Caki2 (cell line): Measurements from ENCODE around the gene NCOR2. TPM values are rescaled to one million over a fixed set of nuclear protein-coding genes. Genes with fewer than 3 reads are reported as not detected.

Experiments used
- DNase-seq: peaks from one replicate; pipeline ENCODE4 v3.0.0-alpha.2; 2015; ENCODE audit warnings: low read depth
- in situ Hi-C: cut with HindIII; loops from 2 replicates; pipeline ENCODE4 v1.10.0; 2016; ENCODE audit warnings: low sequenced_read_pairs, low pct_unique_long_range_greater_than_20kb, mixed read lengths
- total RNA-seq: library from RNA; depleted of rRNA; stranded (reverse); fragments of >200 nt; shearing (Covaris generic); gene quantifications from 2 replicates; pipeline ENCODE4 v1.2.3, GENCODE V29; 2014; ENCODE audit warnings: low replicate concordance

NCOR2 gene
- total RNA-seq, 1 experiment from 2014 or later: 12.9 TPM

DNA sequence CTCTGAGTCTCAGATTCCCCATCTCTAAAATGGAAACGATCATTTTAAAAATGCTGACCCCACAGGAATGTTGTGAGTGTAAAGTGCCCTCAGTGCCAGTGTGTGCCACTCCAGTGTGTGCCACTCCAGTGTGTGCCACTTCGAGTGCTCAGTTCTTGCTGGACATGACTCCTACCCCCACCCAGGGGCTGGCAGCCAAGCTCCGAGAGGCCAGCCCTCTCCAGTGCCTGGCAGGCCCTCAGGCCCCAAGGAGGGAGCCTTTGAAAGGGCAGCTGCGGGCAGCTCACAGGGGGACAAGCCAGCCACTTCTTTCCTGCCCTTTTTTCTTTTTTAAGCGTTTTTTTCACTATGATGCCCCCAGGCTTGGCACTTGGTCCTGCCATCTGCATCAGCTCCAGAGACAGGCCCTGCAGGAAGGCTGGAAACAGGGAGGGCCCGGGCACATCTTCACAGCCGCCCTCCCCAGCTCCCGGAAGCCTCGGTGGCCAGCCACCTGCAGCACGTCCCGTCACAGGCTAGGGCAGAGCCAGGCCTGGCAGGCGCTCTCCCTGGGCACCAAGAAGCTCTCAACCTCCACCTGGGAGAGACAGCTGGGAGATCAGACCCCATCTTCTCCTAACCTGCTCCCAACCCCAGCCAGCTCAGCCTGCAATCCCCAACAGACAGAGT is 29.8 kb downstream of the NCOR2 start:
- in situ Hi-C loops: no loop called here

DNA sequence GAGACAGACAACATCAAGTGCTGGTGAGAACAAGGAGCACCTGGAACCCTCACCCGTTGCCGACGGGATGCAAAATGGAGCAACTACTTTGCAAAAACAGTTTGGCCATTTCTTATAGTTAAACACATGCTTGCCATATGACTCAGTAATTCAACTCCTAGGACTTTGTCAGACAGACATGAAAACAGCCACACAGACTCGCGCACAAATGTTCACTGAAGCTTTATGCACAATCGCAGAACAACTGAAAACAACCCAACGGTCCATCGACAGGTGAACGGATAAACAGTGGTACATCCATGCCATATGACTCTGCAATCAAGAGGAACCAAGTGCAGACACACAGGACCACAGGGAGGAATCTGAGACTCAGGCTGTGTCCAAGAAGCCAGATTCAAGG is 30.8 kb downstream of the NCOR2 start:
- no peak for DNase-seq
- in situ Hi-C loops: no loop called here

More for the DNA sequence above, 29.8 kb downstream of the NCOR2 start:
- no peak for DNase-seq

DNA sequence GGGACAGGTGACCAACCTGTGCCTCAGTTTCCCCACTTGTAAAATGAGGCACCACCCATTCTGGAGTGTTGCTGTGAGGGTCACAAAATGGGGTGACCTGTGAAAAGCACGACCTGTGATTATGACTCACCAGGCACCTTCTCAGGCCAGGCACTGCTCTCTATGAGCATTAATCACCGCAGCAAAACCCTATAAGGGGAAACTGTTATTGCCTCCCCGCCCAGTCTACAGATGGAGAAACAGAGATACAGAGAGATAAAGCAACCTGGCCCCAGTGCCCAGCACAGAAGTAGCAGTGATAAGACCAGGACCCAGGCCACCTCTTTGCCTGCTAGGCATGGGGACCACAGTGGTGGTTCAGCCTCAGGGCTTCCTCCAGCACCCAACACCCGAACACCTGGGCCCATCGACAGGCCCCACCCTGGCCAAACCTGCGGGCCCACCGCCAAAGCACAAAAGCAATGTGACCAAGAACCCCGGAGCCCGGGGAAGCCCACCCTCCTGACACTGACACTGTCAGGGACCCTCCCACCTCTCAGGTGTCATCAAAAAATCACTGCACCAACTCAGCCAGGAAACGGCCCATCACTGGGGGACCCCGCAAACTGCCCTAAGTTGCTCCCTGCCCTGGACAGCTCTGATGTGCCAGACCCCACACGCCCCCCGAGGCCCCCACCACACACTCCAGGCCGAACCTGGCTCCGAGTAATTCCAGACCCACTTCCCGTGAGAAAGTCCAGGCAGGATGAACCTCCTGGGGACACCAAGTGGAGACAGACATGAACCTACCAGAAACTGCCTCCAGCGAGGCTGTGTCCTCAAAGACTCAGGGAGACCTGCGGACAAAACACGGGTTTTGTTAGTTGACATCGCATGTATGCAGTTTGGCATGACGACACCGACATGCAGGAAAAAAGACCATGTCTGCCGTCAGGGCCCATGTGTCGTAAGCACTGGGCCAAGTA is 32.4 kb downstream of the NCOR2 start:
- in situ Hi-C loops: no loop called here

DNA sequence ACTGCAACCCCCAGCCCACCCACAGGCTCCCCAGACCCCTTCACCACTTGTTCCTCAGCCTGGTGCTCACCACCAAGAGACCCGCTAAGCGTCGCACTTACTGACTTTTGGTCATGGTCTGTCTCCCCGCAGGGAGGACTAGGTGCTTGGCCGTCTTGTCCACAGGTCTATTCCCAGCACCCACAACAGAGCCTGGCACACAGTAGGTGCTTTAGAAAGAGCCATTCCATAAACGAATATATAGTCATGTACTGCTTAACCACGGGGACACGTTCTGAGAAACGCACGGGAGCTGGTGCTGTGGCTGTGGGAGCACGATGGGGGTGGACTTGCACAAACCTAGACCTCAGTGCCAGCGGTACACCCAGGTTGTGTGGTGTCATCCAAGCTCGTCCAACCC is 34.0 kb downstream of the NCOR2 start:
- in situ Hi-C loops: no loop called here
- no peak for DNase-seq

More for the DNA sequence above, 32.4 kb downstream of the NCOR2 start:
- DNase-seq: no peak

DNA sequence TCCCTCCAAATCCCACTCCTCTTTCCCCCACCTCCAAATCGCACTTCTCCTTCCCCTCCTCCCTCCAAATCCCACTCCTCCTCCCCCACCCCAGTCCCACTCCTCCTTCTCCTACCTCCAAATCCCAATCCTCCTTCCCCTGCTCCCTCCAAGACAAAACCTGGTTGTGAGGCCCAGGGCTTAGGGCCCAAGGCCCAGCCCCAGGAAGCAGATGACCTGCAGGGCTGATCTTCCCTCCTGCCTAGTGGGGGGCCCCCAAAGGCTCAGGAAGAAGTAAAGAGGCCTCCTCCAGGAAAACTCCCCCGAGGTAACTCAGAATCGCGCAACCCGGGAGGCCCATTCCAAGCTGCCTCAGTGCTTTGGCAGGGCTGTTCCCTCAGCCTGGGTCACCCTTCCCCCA is 34.4 kb downstream of the NCOR2 start:
- in situ Hi-C loops: no loop called here

DNA sequence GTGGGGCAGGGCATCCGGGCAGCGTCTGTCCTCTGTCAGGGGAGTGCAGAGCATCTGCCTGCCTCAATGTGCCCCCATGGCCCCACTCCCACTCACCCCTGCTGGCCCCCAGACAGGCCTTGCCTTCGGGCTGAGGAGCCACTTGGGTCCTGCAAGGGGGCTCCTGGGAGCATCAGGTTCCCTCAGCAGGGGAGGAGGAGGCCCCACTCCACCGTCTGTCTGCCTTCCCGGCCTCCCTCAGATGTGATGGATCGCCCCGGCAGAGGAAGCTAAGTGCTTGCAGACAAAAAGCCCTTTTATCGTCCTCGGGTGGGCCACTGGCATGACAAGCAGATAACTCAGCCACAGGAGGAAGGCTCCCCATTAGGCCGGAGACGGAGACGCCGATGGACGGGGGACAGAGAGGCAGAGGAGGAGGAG is 35.1 kb downstream of the NCOR2 start:
- in situ Hi-C loops: no loop called here

More for the DNA sequence above, 34.4 kb downstream of the NCOR2 start:
- no peak for DNase-seq

DNA sequence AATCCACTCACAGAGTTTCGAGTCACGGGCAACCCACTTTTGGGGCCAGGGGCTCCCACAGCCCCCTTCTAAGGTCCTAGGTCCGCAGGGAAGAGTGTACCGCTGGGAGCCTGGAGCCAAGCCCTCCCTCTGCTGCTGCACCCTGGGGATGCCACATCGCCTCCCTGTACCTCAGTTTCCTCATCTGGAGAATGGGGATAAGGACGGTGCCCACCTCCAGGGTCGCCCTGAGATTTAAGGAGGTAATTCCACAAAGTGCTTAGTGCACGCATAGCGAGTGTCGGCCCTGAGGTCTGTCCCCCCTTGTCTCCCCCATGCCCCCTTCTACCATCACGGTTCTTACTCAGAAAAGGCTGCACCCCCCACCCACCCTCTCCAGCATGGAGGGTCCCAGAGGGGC is 35.5 kb downstream of the NCOR2 start:
- in situ Hi-C loops: no loop called here
- no peak for DNase-seq

More for the DNA sequence above, 35.1 kb downstream of the NCOR2 start:
- DNase-seq: no peak

DNA sequence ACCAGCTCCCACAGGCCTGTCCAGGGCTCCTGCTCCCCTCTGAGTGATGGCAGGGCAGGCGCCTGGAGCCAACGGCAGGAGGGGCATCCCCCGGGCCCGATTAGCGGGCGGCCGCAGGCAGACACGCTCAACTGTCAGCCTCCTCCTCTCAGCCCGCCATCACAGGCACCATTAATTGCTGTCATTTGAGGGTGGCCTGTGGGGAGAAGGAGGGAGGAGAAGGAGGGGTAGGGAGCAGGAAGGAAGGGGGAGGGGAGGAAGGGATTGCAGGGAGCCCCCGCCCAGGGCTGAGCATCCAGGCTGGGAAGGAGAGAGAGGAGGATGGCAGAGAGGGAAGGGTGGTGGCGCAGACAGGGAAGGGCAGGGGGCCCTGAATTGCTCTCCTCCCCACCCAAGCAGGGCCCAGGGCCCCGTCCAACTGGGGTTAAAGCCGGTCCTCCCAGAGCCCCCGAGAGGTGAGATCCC is 36.1 kb downstream of the NCOR2 start:
- in situ Hi-C loops: no loop called here
- DNase-seq: no peak

DNA sequence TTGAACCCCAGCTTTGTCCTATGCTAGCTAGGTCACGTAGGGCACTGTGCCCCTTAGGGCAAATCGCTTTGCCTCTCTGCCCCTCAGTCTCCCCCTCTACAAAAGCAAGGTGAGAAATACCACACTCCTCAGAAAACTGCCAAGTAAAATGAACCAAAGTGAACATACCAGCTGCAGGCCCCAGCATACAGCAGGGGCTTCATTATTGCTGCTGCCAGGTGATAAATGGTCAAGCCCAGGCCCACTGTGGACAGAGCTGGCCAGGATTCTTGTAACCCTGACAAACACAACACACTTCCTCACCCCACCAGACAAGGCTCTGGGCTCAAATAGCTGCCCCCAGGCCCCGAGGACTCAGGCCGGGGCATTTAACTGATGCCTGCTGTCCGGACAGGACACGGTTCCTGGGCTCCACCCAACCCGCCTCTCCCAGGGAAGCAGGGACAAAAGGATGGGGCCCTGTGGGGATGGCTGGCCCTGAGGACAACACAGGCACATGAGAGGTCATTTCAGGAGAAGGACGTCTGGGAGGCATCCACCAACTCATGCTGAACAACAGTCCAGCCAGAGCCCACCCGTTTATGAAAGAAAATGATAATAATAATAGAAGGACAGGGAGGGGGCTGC is 36.7 kb downstream of the NCOR2 start:
- in situ Hi-C loops: no loop called here
- no peak for DNase-seq

DNA sequence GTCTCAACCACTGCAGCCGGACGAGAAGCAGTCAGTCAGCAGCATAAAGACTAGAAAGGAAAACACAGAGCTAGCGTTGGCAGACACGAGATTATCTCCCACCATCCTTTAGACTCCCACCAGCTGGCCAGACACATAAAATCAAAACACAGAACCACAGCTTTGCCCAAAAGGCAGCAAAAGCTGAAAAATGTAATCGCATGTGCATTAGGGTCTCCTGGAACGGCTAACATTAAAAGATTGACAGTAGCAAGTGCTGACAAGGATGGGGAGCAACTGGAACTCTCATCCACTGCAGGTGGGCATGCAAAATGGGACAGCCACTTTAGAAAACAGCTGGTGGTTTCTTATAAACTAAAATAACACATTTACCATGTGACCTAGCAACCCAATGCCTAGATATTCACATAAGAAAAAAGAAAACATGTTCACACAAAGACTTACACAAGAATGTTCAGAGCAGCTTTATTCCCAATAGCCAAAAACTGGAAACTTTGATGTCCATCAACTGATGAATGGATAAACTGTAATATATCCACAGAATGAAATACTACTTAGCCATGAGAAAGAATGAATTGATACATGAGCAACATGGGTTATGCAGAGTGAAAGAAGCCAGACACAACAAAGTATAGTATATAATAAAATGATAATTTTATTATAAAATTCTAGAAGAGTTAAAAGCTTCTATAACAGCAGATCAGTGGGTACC is 37.7 kb downstream of the NCOR2 start:
- no peak for DNase-seq
- in situ Hi-C loops: no loop called here

DNA sequence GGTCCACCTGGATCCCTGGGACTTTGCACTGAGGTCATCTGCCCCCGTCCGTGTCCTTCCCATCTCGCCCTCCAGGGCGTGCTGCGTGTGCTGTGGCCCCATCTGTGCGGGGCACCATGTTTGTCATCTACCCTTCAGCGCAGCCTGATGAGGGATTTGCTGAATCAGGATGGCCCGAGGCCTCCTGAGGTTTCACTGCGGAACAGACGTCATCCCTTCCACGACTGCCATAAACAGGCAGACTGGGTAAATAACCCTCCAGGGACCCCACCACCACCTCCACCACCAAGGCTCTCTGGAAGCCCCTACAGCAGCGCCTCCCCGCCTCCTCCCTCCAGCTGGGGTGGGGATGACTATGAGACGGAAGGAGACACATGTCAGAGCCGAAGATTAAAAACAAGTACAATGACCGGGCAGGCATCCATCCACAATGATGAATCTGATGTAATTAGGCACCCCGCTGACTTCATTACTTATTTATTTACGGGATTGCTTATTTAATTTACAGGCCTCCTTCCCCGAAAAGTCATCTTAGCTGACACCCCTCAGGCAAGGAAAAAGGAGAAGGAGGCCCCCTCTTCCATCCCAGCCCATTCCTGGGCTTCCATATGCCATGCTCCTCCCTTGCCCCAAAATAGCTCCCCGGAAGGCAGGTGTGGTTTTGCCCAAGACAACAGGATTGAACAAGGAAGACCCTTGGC is 39.4 kb downstream of the NCOR2 start:
- no peak for DNase-seq

DNA sequence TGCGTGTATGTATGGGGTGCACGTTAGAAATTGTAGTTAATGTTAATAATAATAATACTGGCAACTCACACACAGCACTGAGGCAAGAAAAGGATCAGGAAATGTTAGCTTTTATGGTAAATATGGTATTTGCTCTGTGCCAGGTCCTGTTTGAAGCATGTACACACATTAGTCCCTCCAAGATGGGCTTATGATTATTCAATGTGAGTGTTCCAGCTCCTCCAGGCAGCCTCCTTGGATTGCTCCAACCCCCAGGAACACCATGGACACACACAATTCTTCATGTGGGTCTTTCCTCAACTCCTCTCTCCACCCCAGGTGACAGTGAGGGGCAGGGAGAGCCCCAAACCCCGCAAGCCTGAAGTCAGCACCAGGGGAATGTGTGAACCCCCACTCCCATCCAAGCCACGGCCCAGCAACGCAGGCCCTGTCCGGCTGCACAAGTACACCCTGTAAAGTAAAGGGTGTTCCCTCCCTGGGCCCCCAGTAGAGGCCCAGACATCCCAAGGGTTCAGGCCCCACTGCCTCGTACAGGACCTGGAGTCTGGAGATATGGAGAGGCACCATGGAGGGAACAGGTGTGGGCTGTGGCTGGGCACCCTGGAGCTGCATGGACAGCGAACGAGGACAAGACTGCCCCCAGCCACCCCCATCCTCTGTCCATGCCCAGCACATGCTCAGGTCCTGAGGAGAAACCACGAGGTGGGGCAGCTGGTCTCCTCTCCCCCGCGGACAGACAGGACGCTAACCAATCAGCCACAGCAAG is 41.3 kb downstream of the NCOR2 start:
- in situ Hi-C loops: no loop called here
- no peak for DNase-seq

More for the DNA sequence above, 39.4 kb downstream of the NCOR2 start:
- in situ Hi-C loops: no loop called here

DNA sequence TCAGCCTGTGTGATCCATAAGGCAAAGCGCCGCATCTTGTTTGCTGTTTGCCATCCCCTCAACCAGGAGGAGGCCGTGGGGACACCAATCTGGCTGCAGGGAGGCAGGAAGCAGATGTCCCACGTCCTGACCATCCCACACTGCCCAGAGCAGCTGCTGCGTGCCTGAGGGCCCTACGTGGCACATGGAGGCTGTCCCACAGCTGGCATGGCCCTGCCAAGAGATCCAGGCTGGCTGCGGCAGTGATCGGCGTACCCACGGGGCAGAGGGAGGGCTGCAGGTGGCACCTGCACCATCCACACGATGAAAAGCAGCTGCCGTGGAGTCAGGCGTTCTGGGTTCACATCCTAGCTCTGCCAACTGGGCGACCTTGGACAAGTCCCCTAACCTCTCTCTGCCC is 42.0 kb downstream of the NCOR2 start:
- in situ Hi-C loops: no loop called here
- no peak for DNase-seq

DNA sequence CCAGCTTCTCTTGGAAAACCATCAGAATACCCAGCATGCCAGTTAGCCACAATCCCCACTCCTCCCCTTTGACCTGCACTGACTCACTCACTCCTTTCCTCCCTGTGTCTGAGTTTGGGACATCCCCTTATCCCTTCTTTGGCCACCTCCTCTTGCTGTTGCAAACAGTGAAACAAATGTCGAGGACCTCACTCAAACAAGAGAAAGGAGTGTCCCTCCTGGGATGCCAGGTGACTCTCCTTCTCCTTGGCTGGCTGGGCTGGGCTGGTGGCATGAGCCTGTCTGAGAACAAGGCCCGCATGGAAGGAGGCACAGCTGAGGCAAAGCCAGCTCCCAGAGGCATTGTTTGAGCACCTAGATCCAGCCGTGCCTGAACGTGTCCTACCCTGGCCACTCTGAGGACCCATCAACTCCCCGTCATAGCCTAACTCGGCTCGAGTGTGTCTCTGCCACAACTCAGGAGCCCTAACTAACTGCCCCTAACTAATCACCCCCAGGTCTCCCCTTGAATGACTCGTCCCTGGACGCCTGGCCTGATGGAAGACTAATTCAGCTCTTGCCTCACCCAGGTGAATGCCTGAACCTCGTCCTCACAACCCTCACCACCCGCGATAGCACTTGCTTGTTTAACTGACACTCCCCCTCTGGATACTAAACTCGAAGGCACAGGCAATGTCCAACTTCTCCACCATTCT is 43.0 kb downstream of the NCOR2 start:
- DNase-seq: peak; percentile 41
- in situ Hi-C loops: no loop called here

DNA sequence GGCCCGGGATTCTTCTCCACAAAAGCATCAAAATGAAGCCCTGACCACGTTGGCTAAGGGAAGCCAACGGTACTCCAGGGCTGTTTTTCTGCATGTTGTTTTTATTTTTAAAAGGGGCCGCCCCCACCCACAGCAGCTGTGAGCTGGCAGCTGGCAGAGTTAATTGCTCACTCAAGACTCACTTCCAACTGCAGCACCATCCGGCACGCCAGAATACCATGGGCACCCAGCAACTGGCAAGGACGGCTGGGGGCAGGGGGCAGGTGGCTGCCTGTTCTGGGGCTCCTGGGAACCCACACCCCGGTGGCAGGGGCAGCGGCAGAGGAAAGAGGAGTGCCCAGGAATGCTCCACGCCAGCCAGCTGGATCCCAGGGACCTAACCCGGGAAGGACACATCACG is 44.3 kb downstream of the NCOR2 start:
- no peak for DNase-seq
- in situ Hi-C loops: no loop called here

DNA sequence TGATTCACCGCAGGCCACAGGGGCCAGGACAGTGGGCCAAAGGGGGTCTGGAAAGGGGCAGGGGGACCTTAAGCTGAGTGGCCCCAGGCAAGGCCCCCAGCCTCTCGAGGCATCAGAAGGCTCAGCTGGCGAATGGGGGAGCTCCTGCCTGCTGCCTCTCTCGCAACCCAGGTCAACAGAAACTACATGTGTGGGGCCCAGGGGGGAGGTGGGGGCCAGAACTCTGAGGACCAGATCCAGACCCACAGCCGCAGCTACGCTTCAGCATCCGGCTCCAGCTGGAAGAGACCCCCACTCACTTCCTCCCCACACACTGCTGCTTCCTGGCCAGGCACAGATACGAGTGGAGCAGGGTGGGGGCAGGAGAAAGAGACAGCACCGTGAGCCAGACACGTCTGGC is 46.5 kb downstream of the NCOR2 start:
- no peak for DNase-seq
- in situ Hi-C loops: no loop called here
